ENCODE results near the gene RBBP8NL. TPM values are rescaled to one million over a fixed set of nuclear protein-coding genes. Genes with fewer than 3 reads are reported as not detected.

Gene RBBP8NL, protein sequence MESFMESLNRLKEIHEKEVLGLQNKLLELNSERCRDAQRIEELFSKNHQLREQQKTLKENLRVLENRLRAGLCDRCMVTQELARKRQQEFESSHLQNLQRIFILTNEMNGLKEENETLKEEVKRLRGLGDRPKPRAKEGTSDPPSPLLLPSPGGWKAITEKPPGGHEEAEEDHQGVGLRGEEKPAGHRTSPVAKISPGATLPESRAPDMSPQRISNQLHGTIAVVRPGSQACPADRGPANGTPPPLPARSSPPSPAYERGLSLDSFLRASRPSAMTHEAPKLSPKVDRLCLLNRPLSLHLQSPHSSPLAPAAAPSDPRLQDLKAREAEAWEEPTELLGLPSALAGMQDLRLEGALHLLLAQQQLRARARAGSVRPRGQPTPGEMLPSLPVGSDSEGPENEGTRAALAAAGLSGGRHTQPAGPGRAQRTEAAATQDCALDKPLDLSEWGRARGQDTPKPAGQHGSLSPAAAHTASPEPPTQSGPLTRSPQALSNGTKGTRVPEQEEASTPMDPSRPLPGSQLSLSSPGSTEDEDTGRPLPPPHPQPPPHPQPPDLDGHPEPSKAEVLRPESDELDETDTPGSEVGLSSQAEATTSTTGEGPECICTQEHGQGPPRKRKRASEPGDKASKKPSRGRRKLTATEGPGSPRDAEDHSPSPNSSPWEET
- not detected for polyA plus RNA-seq (2013, experiment 1 of 2; ENCODE audit: insufficient read length)
- not detected for polyA plus RNA-seq (2013, experiment 2 of 2; ENCODE audit: insufficient read length)

DNA sequence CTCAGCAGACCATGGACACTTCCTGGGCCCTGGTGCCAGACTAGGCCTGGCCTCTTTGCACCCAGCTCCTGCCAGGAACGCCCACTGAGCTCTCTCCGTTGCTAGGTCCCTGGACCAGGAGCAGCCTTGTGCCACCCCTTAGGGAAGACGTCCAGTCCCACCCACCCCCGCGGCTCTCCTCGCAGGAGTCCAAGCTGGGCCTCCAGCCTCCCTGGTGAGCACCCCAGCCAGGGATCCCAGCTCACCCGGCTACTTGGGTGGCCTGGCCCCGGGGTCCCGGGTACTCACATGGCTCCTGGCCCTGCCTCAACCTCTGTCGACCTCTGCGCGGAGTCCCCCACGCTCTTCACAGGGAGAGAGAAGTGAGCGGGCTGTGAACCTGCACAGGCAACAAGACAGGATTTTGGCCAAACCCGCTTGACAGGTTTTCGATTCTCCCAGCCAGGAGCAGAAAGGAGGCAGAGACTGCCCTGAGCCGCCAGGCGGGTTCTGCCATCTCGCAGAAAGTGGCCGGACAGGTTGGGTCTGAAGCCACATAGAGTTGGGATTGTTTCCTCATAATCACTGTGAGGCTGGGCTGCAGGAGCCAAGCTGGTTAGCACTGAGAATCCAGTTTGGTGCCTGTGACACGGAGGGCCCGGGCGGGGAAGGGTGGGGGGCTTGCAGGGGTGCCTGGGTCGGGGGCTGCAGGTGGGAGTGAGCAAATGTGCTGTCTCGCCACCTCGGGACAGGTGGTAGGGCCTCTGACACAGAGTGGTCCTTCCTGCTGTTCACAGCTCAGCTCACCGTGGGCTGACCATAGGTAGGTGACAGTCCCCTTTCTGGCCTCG, at the start of gene RBBP8NL:
Gene RBBP8NL, minus strand, starts transcription at position 368 of the 830 bp plus-strand sequence. CDS start 7,892 bp downstream, outside the sequence.
- no peak for DNase-seq

DNA sequence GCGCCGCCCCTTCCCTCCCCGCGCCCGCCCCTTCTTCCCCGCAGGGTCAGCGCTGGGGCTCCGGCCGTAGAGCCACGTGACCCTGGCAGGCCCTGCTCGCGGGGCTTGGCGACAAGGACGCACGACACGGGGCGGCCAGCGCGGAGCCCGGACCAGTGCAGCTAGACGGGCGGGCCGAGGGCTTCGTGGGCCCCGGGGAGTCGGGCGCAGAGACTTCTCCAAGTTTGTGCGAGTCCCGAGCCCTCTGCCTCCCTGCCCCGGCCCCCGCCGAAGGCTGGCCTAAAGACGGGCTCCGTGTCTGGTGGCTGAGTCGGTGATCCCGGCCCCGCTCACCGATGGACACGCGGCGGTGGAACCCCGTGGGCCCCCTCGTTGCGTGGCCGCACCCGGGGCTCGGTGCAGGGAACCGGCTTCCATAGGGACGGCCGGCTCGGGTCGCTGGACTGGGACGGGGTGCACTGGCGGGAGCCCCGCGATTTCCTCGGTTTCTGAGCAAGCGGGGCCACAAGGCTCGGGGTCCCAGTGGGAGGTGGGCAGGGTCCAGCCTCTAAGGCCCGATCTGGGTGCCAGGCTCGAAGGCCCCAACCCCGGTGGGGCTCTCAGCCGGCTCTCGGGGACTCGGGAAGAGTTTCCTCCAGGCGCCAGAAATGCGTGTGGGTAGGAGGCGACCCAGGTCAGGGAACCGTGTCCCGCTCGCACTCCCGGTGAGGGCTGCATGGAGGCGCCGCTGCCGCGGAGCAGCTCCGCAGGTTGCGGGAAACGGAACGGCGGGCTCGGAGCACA, 48.9 kb upstream of the RBBP8NL start:
- DNase-seq: no peak

DNA sequence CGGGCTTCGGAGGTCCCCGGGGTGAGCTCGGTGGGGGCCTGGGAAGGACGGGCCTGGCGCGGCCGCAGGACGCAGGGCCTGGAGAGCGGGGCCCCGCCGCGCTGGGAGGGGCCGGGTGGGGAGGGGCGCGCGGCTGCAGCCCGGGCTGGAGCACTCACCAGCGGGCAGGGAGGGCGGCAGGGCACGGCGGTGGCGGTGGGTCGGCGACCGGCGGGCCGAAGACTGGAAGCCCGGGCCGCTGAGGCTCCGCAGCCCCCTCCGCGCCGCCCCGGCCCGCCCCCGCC, 48.4 kb upstream of the RBBP8NL start, which contains the start of gene GATA5:
Gene GATA5, minus strand, starts transcription at position 224 of the 284 bp plus-strand sequence. CDS start 474 bp downstream, outside the sequence.
- no peak for DNase-seq

DNA sequence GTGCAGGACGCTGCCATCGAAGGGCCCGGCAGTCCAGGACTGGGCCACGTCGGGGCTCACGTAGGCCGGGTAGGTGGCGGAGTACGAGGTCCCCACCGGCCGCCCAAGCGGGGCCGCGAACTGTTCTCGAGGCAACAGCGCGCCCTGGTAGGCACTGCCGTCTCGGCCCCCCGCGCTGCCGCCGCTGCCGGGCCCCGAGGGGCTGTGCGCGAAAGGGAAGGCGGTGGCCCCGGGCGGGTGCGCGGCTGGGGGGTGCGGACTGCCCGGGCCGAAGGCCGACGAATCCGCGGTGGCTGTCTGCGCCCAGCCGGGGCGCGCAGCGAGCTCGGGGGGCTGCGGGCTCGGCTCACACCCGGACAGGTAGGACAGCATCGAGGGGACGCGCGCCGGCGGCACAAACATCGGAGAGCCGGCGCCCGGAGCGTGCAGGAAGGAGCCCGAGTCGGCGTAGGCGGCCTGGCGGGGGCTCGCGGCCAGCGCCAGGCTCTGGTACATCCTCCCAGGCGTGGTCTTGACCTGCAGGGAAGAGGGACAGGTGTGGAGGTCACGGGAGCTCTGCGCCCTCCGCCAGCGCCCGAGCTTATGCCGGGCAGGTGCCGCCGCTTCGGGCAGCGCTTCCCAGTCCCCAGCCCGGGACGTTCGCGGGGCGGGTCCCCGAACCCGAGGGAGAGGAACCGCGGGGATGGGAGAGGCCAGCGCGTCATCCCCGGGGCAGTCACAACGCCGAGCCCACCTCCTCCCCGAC, 47.9 kb upstream of the RBBP8NL start:
- no peak for DNase-seq

DNA sequence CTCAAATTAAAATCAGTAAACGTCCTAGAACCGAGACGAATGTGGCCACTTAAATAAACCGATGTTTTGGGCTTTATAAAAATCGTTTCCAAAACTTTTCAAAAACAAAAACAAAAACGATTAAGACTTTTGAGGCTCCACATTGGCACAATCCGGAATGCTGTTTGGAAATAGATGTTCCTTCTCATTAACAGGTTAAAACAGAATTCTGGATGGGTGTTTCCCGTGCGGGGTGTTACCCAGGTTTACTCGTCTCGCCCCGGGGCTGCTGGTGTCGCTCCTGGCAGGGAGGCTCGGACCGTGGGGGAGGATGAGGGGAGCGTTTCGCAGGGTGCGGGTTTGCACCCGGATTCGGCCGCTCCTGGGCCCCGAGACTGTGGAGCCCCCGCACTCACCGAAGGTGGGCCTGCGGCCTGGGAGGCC, 47.3 kb upstream of the RBBP8NL start:
- DNase-seq: no peak

DNA sequence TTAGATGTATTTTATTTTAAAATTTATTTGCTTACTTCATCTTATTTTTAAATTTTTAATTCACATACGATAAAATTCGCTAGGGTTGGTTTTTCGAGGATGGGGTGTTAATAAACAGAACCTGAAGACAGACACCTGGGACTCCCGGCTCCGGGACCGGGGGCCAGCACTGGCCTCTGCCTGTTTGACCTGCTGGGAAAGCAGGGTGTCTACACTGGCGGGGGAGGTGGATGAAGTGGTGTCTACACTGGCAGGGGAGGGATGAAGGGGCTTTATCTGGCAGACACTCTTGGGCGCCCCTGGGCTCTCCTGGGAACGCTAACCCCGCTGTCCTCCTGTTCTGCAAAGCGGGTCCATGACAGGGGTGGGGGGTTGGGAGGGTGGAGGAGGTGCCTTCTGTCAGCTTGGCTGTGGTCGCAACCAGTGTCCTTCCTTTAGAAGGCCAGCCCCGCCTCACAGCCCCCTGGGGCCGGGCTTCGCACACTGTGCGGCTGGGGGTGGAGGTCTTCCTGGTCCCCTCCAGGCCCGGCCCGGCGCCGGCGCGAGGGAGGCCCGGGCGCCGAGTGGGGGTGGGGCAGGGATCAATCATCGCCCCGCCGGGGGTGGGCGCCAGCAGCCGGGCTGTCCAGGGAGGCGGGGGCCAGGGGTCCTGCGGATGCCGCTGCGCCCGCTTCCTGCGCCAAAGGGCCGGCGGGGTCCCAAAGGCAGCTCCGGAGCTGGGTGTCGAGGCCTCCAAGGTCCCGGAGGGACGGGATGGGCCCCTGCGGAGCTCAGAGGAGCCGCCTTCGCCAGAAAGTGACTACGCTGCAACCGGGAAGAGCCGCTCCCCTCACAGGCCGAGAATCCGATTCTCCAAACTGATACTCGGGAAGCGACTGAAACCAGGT, 46.6 kb upstream of the RBBP8NL start:
- no peak for DNase-seq

DNA sequence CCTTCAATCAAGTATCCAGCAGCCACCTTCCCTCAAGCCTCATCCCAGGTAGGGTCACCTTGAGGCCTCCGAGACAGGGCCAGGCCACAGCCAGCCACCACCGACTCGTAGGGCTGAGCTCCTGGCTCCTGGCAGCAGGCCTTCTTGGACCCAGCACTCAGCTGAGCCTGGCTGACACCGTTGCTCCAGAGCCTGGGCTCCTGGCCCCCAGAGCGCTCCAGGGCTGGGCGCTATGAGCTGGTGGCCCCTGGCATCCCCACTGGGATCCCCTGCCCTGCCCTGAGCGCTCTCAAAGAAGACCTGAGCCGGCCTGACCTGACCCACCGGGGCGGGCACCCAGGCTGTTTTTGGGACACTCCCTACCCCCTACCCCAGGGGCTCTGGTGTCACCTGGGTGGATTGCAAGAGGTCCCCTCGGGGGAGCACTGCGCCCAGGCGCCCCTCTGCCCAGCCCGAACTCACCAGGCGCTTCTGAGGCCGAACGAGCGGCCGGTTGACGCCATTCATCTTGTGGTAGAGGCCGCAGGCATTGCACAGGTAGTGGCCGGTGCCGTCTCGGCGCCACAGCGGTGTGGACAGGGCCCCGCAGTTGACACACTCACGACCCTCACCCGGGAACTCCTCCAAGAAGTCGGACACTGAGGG, 45.7 kb upstream of the RBBP8NL start:
- no peak for DNase-seq

DNA sequence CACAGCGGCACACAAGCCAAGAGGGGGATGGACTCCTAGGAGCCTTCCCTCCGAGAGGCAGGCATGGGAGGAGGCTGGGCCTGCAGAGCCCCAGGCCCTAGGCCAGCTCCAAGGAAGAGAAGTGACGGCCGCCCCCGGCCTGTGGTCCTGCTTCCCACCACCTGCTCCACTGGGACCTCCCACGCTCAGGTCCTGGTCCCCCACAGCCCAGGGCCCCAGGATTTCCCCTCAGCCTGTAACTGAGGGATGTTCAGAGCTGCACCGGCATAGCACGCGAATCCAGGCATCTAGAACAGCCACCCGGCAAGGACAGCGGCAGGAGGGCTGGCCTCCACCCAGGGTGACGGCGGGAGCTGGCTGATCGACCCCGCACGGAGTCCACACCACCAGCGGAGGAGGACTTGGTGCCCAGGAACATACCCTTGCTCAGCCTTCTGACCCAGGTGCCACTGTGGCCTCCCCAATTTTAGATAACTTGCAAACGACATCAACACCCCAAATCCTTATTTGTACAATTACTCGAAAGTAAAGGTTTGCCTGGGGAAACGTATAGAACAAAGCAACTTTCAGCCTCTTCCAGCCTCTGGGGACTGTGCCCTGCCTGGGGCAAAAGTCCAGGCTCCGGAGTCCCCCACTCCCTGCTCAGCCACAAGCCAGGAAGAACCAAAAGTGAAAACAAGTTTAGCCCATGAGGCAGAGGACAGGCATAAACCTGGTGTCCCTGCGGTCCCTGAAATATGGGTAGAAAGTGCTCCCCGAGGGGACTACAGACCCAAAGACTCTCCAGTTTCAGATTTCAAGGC, 45.0 kb upstream of the RBBP8NL start:
- no peak for DNase-seq

DNA sequence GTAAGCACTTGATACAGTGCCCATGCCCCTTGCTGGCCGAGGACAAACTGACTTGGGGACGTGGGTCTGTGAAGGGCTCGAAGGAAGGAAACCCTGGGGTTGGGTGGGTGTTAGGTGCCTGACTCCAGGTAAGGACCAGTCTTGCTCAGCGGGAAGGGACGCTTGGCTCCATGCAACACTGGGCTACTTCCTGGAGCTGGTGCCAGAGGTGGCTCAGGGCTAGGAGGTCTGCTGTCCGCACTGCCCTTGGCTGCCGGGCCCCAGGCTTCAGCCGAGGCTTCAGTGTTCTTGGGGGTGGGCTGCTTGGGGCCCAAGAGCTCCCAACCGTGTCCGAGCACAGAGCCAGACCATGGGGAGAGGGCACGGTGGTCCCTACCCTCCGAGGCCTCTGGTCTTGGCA, 43.1 kb upstream of the RBBP8NL start:
- DNase-seq: no peak

DNA sequence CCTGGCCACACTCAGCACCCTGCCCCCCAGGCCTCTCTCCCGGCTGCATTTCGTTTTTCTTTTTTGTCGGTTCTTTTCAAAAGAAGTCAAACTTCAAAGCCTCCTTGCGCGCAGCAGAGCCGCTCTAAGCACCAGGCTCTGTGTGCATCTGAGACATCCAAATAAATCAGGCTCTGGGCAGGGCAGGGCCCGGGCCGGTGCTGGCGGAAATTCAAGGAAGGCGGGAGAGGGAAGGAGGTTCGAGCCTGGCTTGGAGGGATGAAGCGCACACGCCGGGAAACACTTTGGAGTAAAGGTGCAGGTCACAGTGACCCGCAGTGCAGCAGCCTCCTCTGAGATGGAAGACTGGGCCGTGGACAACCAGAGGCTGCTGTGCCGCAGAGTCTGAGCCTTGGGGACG, 42.7 kb upstream of the RBBP8NL start:
- no peak for DNase-seq

DNA sequence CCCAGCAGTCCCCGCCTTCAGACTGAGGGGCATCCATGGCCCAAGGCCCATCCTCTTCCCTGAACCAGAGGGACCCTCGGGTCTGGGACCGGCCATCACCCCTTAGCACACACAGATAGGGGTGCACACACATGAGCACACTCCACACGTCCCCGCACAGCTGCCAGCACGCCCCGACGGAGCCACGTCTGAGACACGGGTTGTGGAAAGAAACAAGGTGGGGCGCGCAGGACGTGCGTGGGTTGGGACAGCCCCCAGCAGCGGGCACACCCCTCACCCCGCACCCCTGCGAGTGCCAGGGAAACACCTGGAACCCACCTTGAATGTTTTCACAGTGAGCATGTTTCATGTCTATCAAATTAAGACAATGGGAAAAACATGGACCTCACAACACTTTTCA, 42.0 kb upstream of the RBBP8NL start:
- DNase-seq: no peak

DNA sequence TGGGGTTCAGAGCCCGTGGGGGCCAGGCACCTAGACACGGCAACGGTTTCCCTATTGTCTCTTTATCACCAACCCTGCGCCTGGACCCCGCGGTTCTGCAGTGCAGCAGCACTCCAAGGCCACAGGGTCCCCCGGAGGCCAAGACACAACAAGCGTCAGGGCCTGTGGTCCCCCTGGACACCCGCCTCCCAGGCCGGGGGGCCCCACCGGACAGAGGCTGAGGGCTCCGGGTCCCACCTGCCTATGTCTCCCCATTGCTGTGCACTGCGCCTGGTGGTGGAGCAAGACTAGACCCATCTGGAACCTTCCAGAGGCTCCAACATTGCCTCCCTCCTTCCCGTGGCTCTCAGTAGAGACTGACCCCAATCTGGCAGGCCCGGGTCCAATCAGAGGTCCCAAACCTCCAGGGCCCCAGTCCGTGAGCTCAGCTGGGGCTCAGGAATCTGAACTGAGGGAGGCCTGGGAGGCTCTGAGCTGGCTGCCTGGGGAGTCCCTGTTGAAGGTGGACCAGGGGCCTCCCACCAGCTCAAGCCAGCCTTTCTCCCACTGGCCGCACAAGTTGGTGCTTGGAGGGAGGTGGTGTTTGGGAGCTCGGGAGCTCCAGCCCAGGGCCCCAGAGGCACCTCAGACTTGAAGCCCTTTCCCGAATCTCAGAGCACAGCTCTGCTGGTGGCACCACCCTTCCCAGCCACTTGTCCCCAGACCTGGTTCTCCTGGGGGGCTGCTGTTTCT, 39.6 kb upstream of the RBBP8NL start:
- DNase-seq: no peak

DNA sequence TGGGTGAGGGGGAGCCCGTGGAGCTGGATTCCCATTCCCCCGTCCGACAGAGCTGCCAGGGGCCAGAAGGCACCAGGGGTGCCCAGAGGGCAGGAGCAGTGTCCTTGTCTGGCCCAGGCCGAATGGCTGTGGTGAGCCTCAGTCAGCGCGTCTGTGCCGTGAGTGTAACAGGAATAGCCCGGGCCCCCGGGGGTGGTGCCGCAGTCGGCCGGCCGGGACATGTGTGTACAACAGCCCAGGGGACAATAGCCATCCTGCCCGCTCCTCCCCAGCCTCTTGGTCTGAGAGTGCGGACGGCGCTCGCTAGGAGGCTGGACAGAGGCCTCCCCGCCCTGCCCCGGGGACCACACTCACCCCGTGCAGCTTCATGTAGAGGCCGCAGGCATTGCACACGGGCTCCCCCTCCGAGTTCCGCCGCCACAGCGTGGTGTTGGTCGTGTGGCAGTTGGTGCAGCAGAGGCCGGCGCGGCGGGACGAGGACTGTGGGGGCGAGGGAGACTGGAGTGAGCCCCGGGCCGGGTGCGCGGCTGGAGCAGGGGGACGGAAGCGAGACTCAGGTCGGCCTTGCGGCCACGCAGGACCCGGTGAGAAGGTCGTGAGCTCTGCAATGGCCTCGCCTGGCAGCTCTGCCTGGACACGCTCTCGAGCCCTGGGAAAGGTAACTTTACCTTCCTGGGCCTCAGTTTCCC, 38.9 kb upstream of the RBBP8NL start:
- DNase-seq: no peak

DNA sequence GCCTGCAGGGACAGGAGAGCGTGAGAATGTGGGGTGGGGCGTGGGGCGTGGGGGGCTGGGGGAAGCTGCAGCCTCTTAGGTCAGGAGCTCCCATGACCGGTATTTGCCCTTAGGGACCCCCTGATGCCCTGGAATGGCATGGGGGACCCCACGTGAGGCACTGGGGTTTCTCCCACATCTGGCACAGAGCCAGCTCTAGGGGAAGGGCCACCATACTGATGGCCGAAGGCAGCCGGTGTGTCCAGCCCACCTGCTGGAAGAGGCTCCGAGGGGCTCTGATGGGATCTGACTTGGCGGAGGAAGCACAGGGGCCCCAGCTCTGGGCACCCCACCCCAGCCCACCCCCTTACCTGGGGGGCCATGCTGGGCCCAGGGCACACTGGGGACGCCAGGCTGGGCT, 37.7 kb upstream of the RBBP8NL start:
- DNase-seq: no peak

DNA sequence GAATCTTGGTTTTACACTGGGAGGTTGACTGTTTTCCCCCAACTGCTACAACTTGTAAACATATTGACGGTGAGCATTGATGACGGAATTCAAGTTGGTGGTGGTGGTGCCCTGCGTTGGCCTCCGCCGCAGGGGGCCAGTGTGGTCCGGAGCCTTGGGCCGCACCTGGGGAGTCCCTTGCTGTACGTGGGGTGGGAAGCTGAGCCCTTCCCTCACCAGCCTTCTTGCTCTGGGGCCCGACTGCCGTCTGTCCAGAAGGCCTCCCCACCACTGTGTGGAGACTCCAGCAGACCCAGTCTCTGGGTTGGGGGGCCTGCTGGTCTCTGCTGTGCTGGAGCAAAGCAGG, 37.1 kb upstream of the RBBP8NL start:
- no peak for DNase-seq

DNA sequence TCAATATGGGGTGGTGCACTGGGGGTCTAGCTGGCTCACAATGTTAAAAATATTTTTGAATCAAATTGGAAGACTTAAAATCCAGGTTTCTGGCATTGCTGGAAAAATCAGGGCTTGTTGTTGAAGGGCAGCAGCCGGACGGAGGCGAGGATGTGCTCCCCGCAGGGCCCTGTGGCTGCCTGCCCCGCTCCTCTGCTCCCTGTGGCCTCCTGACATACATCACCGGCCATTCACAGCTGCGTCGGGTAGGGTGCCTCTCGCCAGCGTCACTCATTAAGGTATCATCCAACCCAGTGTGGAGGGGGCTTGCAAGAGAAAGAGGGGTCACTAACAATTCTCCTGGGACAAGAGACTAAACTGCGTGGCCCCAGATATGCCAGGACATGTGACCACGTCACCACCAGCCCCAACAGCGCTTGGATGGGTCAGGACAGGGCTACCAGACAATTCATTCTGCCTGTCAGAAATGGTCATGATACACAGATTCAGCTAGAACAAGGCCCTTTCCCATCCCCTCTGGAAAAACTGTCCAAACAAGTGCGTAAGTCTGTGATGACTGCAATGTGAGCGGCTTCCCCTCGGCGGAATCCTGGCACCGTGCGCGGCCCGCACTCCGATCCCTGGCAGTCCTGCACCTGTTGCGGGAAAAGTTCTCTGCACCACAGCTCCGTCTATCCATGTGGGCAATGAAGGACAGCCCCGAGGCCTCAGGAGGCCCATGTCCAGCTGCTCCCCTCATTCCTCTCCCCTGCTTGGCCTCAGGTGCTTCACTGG, 36.5 kb upstream of the RBBP8NL start:
- no peak for DNase-seq

DNA sequence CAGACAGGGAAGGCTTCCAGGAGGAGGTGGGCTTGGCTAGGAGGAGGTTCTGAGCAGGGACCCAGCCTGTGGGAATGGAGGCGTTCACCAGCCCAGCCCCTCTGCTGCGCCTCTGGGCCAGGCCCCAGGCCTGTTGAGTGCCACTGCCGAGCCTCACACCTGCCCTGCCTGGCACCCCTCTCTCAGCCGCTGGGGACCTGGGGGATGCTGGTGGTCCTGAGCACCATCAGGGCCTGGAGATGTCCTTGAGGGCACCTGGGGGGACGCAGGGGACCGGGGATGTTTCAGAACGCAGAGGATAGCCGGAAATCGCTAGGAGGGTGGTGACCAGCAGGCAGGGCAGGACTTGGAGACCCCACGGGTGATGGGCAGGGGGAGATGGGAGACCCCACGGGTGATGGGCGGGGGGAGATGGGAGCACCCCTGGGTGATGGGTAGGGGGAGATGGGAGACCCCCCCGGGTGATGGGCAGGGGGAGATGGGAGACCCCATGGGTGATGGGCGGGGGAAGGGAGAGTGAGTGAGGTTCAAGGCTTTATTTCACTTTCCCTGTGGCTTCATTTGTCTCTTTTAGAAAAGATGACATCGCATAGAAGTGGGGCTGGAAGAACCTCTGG, 35.7 kb upstream of the RBBP8NL start:
- DNase-seq: no peak
